ENCODE measurements around the gene TUBGCP5. TPM values are rescaled to one million over a fixed set of nuclear protein-coding genes. Genes with fewer than 3 reads are reported as not detected.

TUBGCP5 gene
- total and polyA plus RNA-seq, 2 of the 4 experiments (the other 2 are of a cell fraction), result 13.0 to 19.4 TPM

DNA sequence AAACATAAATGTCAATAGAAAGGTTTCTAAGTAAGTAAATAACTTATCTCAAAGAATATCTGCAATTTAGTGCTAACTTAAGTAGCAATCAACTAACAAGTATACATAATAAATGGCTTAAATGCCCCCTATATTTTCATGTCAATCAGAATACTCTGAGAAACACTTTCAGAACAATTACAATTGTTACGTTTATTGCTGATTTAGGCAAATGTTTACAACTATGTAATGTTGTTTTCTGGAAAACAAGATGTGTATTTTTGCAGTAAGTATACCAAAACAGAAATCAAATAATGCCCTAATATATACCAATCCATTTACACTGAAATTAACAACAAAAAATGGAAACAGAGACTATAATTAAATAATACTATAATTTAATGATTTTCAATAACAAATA, 13.2 kb downstream of the TUBGCP5 start:
- Histone ChIP-seq H2AFZ (replicated peaks; ENCODE audit: low read length, poor library complexity) (no peak overlapping the region), H3K9ac (ENCODE audit: low read depth, low read length) (no peak overlapping the region), H3K4me2 (ENCODE audit: low read depth, low read length) (no peak overlapping the region), H2BK20ac (ENCODE audit: low read depth, low read length) (no peak overlapping the region), H3K4me1 (ENCODE audit: control insufficient read depth, insufficient read depth, low read length) (no peaks in the 10 kb centered on the region), H3K79me1 (ENCODE audit: low read depth in 1 of 2, low read length in 2 of 2) (no peaks in the 10 kb centered on the region; a peak in 1 of 4 replicates), H2AK9ac (replicated peaks; ENCODE audit: low read depth, low read length, poor library complexity) (no peak overlapping the region), H2BK5ac (ENCODE audit: low read depth, low read length, poor library complexity, severe bottlenecking) (no peak overlapping the region), H3K18ac (ENCODE audit: low read depth, low read length) (no peak overlapping the region), H3K23ac (ENCODE audit: low read depth, low read length) (no peak overlapping the region), H2AK5ac (ENCODE audit: low read depth, low read length) (no peak overlapping the region), H2BK15ac (ENCODE audit: low read depth, low read length) (no peak overlapping the region), H3K36me3 (ENCODE audit: control insufficient read depth, insufficient read depth, low read length) (peaks cover 39% of the 10 kb centered on the region), H4K91ac (ENCODE audit: insufficient read depth, low read depth, low read length) (no peak overlapping the region), H4K5ac (ENCODE audit: low read depth, low read length) (no peak overlapping the region), H3K14ac (replicated peaks; ENCODE audit: low read depth, low read length) (no peak overlapping the region), H3K27me3 (ENCODE audit: control insufficient read depth, insufficient read depth, low read length) (no peaks in the 10 kb centered on the region), H3K4ac (ENCODE audit: low read depth, low read length) (no peak overlapping the region), H4K20me1 (ENCODE audit: insufficient read depth, low read length) (no peaks in the 10 kb centered on the region), H3K56ac (ENCODE audit: extremely low read depth, insufficient read depth, low read length) (no peak overlapping the region), H4K8ac (ENCODE audit: low read depth in 2 of 2, low read length in 2 of 2) (no peak overlapping the region), H3K4me3 (ENCODE audit: insufficient read depth, low read depth, low read length) (no peak overlapping the region), H3K27ac (ENCODE audit: insufficient read depth, low read length) (no peak overlapping the region), H2BK120ac (ENCODE audit: low read depth, low read length) (no peak overlapping the region), H3K9me1 (ENCODE audit: insufficient read depth, low read length) (no peaks in the 10 kb centered on the region), H3K9me3 (ENCODE audit: control insufficient read depth, insufficient read depth, low read length) (no peaks in the 10 kb centered on the region)
- in situ Hi-C loops (cut with MboI; ENCODE audit: low sequenced_read_pairs) (no loop called here), intact Hi-C loops (cut with micrococcal nuclease) (loop anchor here (5.0 kb wide), 1 partner anchor 109 kb away; no protein-coding TSS in a partner anchor), dilution Hi-C loops (cut with HindIII; ENCODE audit: low sequenced_read_pairs, unreplicated experiment) (no loop called here)
- CTCF ChIA-PET, result interaction anchor here (1.4 kb wide), 1 partner anchor 10 kb away, joined by 4 read pairs; no protein-coding TSS in a partner anchor
- BruUV-seq (replicated peaks), result no TSS peak
- TF ChIP-seq MAFK (IDR thresholded peaks at IDR 0.05; ENCODE audit: low read depth, low read length), result peak; percentile 34; the same call in 1 of the 2 replicates
- TF ChIP-seq FOS (IDR thresholded peaks at IDR 0.05; ENCODE audit: low read depth, low read length), result no peak
- POLR2A ChIA-PET (ENCODE audit: unreplicated experiment), result no interaction called here
- ATAC-seq (ENCODE audit: low read depth) (no peak), DNase-seq (no peak)
- WGBS, 2 experiments (ENCODE audit: extremely low coverage in 2 of 2, insufficient read length in 1 of 2), result no CpG with 5 or more reads among the region's 1 CpG

Measured in IMR-90 (cell line).